Bronchial epithelial cell (primary cell): ENCODE measurements around the gene CDH26. TPM values are rescaled to one million over a fixed set of nuclear protein-coding genes. Genes with fewer than 3 reads are reported as not detected.

Experiments
- DNase-seq: peaks from one replicate; pipeline ENCODE4 v3.0.0-alpha.2; 2010; ENCODE audit warnings: low read depth
- FAIRE-seq: peaks from 2 replicates; lab custom pipeline; 2011; peaks lifted over from hg19 to GRCh38; lab: Jason Lieb, UNC
- H3K27me3 ChIP-seq: 2 replicates; pipeline ENCODE4 v1.5.1; 2011; ENCODE audit warnings: low read length; ENCODE audit not compliant: control insufficient read depth, insufficient read depth
- H3K36me3 ChIP-seq: 2 replicates; pipeline ENCODE4 v1.5.1; 2011; ENCODE audit warnings: low read length; ENCODE audit not compliant: control insufficient read depth, insufficient read depth
- H3K4me3 ChIP-seq: 2 replicates; pipeline ENCODE4 v1.5.1; 2011; ENCODE audit warnings: mild to moderate bottlenecking, low read depth, low read length, control low read depth
- total RNA-seq: library from RNA; depleted of rRNA; stranded (reverse); fragments of >200 nt; gene quantifications from 2 replicates; pipeline ENCODE4 v1.2.1, GENCODE V29; 2014
- TF ChIP-seq, protein P1 (sequence below): IDR thresholded peaks from 2 replicates; pipeline ENCODE4 v1.5.1; 2011; ENCODE audit warnings: mild to moderate bottlenecking, moderate library complexity, low read length, control low read depth, inconsistent platforms; ENCODE audit not compliant: insufficient read depth, severe bottlenecking

The CDH26 gene
- total RNA-seq, 1 donor from 2014 or later: 2.4 TPM

DNA sequence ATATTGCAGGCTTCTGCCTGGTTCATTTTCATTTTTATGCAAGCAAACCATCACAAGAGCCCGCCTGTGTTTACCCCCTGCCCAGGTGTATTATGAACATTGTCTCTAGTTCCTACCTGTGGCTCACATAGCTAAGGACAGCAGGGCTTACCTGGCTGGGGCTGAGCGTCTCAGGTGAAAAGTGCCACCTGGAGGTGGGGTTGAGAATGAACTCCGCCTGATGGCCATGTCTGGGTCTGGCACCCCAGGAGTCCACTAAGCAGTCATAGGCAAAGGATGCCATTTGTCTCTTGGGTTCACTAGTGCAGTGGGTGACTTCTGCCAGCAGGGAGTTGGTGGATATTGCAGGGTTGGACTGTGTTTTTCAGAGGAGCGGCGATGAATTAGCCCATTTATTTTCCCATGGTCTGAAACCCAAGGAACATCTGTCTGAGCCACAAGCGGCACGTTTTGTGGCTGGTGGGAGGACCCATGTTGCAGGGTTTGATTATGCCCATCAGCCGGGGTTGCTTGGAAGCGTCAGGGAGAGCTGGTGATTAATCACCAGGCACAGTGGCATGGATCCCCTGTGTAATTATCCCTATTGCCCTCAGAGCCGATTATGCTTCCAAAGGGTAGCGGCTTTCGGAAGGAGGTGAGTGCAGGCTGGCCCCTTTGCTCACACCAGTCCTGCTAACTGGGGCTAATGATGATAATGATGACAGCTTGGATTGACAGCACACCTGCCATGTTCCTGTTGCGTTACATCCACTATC, 92.1 kb downstream of the CDH26 start:
- Histone ChIP-seq H3K27me3 (no peaks in the 10 kb centered on the region), H3K4me3 (no peak overlapping the region), H3K36me3 (no peaks in the 10 kb centered on the region)
- DNase-seq (peak; percentile 66), FAIRE-seq (peak; percentile 60)
- TF ChIP-seq, protein P1, sequence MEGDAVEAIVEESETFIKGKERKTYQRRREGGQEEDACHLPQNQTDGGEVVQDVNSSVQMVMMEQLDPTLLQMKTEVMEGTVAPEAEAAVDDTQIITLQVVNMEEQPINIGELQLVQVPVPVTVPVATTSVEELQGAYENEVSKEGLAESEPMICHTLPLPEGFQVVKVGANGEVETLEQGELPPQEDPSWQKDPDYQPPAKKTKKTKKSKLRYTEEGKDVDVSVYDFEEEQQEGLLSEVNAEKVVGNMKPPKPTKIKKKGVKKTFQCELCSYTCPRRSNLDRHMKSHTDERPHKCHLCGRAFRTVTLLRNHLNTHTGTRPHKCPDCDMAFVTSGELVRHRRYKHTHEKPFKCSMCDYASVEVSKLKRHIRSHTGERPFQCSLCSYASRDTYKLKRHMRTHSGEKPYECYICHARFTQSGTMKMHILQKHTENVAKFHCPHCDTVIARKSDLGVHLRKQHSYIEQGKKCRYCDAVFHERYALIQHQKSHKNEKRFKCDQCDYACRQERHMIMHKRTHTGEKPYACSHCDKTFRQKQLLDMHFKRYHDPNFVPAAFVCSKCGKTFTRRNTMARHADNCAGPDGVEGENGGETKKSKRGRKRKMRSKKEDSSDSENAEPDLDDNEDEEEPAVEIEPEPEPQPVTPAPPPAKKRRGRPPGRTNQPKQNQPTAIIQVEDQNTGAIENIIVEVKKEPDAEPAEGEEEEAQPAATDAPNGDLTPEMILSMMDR: peak; percentile 78

- Histone ChIP-seq H3K27me3 (no peaks in the 10 kb centered on the region), H3K4me3 (no peak overlapping the region), H3K36me3 (no peaks in the 10 kb centered on the region)
- FAIRE-seq: no peak
- TF ChIP-seq, protein P1: no peak
- no peak for DNase-seq
Observed at GRCh38 chr20:60051911-60052310, 93.7 kb downstream of the CDH26 start.

- no peaks in the 10 kb centered on the region for H3K27me3 ChIP-seq
- DNase-seq (no peak), FAIRE-seq (no peak)
- H3K36me3 ChIP-seq: no peaks in the 10 kb centered on the region
- no peak overlapping the region for H3K4me3 ChIP-seq
- TF ChIP-seq, protein P1: no peak
Observed at GRCh38 chr20:60052322-60052721, 94.1 kb downstream of the CDH26 start.

DNA sequence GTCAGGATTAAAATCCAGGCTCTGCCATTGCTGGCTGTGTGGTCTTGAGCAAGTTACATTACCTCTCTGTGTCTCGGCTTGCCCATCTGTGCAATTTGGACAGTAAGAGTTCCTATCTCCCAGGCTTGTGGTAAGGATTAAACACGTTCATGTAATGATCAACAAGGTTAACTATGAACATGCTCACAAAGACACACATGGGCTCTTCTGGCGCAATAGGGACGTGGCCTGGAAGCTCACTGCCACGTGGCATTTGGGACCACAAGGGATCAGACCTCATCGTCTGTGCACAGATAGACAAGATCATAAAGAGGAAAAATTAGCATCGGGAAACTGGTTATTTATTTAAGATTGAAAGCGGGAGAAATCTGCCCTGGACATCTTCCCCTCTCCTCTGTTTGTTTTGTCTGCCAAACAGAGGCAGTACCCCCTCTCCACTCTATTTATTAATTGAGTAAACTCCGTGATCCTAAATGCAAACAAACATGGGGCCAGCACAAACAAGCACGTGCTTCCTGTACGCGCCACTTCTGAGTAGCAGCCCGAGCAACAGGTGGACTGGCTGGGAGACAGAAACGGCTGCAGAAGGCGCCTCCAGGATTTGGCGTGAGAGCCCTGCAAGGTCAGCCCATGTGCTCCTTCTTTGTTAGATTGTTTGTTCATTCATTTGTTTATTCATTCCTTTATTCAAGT, 95.0 kb downstream of the CDH26 start:
- Histone ChIP-seq H3K36me3 (no peaks in the 10 kb centered on the region), H3K4me3 (no peak overlapping the region), H3K27me3 (no peaks in the 10 kb centered on the region)
- FAIRE-seq: no peak
- no peak for DNase-seq
- TF ChIP-seq, protein P1: no peak

- TF ChIP-seq, protein P1: no peak
- FAIRE-seq: no peak
- no peaks in the 10 kb centered on the region for H3K36me3 ChIP-seq
- H3K27me3 ChIP-seq: no peaks in the 10 kb centered on the region
- no peak for DNase-seq
- no peak overlapping the region for H3K4me3 ChIP-seq
Observed at GRCh38 chr20:60053818-60054190, 95.6 kb downstream of the CDH26 start.
